Measurements from ENCODE around the gene BNC2.

Gene BNC2

DNA sequence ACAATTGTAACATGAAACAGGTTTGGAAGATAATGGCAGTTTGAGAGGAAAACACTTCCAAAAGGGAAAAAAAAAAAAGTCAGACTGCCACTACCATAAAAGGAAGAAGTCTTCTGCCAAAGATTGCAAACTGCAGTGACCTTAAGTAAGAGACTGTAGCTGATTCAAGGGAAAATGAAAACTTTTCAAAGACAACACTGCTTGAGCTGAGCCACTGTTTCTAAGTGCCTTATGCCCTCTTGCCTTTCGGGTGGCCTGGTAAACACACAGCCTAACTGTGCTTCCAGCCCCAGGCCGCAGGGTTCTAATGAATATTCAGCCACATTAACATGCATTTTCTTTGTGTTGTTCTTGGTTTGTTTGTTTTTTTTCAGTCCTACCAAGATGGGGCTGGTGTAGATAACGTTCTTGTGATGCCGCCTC is 354.6 kb downstream of the BNC2 start:
- Histone ChIP-seq H3K9ac (ENCODE audit: low read length) (peak overlapping the region; percentile 78), H3K27me3 (replicated peaks; ENCODE audit: control insufficient read depth, insufficient read depth, low read length) (no peaks in the 10 kb centered on the region), H3K4me1 (ENCODE audit: control insufficient read depth, insufficient read depth, low read length) (peaks cover 34% of the 10 kb centered on the region), H3K36me3 (ENCODE audit: control insufficient read depth, insufficient read depth, low read length, severe bottlenecking) (no peaks in the 10 kb centered on the region), H3K4me3 (ENCODE audit: low read length) (peak overlapping the region; percentile 54), H3K9me3 (ENCODE audit: control insufficient read depth, low read length) (no peaks in the 10 kb centered on the region)
- peak; percentile 79 for DNase-seq (ENCODE audit: low read depth)

GRCh38 chr9:16515207-16515606 is 355.3 kb downstream of the BNC2 start:
- H3K36me3 ChIP-seq (ENCODE audit: control insufficient read depth, insufficient read depth, low read length, severe bottlenecking), result no peaks in the 10 kb centered on the region
- DNase-seq (ENCODE audit: low read depth), result peak; percentile 63
- no peaks in the 10 kb centered on the region for H3K9me3 ChIP-seq (ENCODE audit: control insufficient read depth, low read length)
- H3K27me3 ChIP-seq (replicated peaks; ENCODE audit: control insufficient read depth, insufficient read depth, low read length), result no peaks in the 10 kb centered on the region
- H3K4me3 ChIP-seq (ENCODE audit: low read length), result no peak overlapping the region
- H3K4me1 ChIP-seq (ENCODE audit: control insufficient read depth, insufficient read depth, low read length), result peaks cover 34% of the 10 kb centered on the region
- H3K9ac ChIP-seq (ENCODE audit: low read length), result peak overlapping the region; percentile 22

DNA sequence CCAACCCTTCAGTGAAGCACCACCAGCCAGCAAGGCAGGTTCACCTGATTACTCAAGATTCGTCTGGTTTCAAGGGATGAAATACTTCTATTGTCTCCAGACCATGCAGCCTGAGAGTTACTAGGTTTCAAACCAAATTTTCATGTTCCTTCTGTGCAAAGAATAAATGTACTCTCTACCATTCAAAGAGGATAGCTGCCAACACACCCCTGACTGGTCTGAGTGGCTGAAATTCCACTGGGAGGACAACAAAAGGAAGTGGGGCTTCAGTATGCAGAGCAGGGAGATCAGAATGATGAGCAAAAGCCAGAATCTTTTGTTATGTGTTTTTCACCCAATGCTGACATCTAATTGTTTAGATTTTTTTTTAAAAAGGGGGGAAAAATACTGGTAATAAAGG is 356.3 kb downstream of the BNC2 start:
- DNase-seq (ENCODE audit: low read depth), result no peak
- Histone ChIP-seq H3K9ac (ENCODE audit: low read length) (no peak overlapping the region), H3K36me3 (ENCODE audit: control insufficient read depth, insufficient read depth, low read length, severe bottlenecking) (no peaks in the 10 kb centered on the region), H3K9me3 (ENCODE audit: control insufficient read depth, low read length) (no peaks in the 10 kb centered on the region), H3K4me1 (ENCODE audit: control insufficient read depth, insufficient read depth, low read length) (peaks cover 28% of the 10 kb centered on the region), H3K27me3 (replicated peaks; ENCODE audit: control insufficient read depth, insufficient read depth, low read length) (no peaks in the 10 kb centered on the region), H3K4me3 (ENCODE audit: low read length) (no peak overlapping the region)

- H3K9ac ChIP-seq (ENCODE audit: low read length), result no peak overlapping the region
These were observed 358.2 kb downstream of the BNC2 start for GRCh38 chr9:16512281-16512680.

GRCh38 chr9:16510482-16510881 is 360.0 kb downstream of the BNC2 start:
- Histone ChIP-seq H3K9ac (ENCODE audit: low read length) (no peak overlapping the region), H3K4me3 (ENCODE audit: low read length) (no peak overlapping the region), H3K27me3 (replicated peaks; ENCODE audit: control insufficient read depth, insufficient read depth, low read length) (no peaks in the 10 kb centered on the region), H3K4me1 (ENCODE audit: control insufficient read depth, insufficient read depth, low read length) (peaks cover 18% of the 10 kb centered on the region), H3K9me3 (ENCODE audit: control insufficient read depth, low read length) (no peaks in the 10 kb centered on the region), H3K36me3 (ENCODE audit: control insufficient read depth, insufficient read depth, low read length, severe bottlenecking) (no peaks in the 10 kb centered on the region)
- DNase-seq (ENCODE audit: low read depth), result no peak

More at GRCh38 chr9:16512281-16512680, 358.2 kb downstream of the BNC2 start:
- Histone ChIP-seq H3K36me3 (ENCODE audit: control insufficient read depth, insufficient read depth, low read length, severe bottlenecking) (no peaks in the 10 kb centered on the region), H3K4me1 (ENCODE audit: control insufficient read depth, insufficient read depth, low read length) (peaks cover 26% of the 10 kb centered on the region), H3K27me3 (replicated peaks; ENCODE audit: control insufficient read depth, insufficient read depth, low read length) (no peaks in the 10 kb centered on the region), H3K9me3 (ENCODE audit: control insufficient read depth, low read length) (no peaks in the 10 kb centered on the region), H3K4me3 (ENCODE audit: low read length) (no peak overlapping the region)
- DNase-seq (ENCODE audit: low read depth), result no peak

DNA sequence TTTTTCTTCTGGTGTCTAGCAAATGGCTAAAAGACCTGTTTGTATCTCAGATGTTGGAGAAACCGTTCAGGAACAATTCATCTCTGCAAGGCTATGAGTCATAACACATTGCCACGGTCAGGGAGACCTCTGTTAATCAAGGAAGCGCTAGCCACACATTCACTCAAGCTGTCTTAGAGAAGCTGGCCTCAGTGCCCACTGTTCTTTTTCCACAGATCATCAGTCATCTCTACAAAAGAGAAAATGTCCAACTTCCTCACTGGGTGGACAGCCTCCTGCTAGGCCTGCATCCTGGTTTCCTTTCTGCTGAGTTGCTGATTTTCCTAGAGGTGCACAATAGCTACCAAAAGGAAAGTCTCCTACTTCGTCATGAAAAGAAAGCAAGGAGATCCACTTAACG is 360.5 kb downstream of the BNC2 start:
- Histone ChIP-seq H3K9me3 (ENCODE audit: control insufficient read depth, low read length) (no peaks in the 10 kb centered on the region), H3K27me3 (replicated peaks; ENCODE audit: control insufficient read depth, insufficient read depth, low read length) (no peaks in the 10 kb centered on the region), H3K36me3 (ENCODE audit: control insufficient read depth, insufficient read depth, low read length, severe bottlenecking) (no peaks in the 10 kb centered on the region), H3K9ac (ENCODE audit: low read length) (no peak overlapping the region), H3K4me3 (ENCODE audit: low read length) (no peak overlapping the region), H3K4me1 (ENCODE audit: control insufficient read depth, insufficient read depth, low read length) (peaks cover 19% of the 10 kb centered on the region)
- peak; percentile 52 for DNase-seq (ENCODE audit: low read depth)

DNA sequence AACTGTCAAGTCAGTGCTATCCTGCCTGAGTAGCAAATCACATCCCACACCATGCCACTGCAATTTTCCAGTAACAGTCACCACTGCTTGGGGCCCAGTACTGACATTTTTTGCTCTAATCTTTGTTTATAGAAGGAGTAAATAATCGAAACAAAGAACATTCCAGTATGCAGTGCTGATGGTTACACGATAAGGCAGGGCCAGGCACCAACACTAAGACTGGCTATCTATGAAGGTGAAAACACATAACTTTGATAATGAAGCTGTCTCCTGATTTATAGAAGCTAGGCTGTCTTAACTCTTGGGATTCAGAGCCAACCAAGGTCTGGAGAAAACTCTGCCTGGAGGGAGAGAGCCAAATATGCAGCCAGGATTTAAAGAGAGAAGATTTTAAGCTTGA is 365.3 kb downstream of the BNC2 start:
- Histone ChIP-seq H3K9ac (ENCODE audit: low read length) (peak overlapping the region; percentile 77), H3K4me3 (ENCODE audit: low read length) (peak overlapping the region; percentile 55), H3K4me1 (ENCODE audit: control insufficient read depth, insufficient read depth, low read length) (peaks cover 43% of the 10 kb centered on the region), H3K27me3 (replicated peaks; ENCODE audit: control insufficient read depth, insufficient read depth, low read length) (no peaks in the 10 kb centered on the region), H3K36me3 (ENCODE audit: control insufficient read depth, insufficient read depth, low read length, severe bottlenecking) (no peaks in the 10 kb centered on the region), H3K9me3 (ENCODE audit: control insufficient read depth, low read length) (no peaks in the 10 kb centered on the region)
- peak; percentile 74 for DNase-seq (ENCODE audit: low read depth)

DNA sequence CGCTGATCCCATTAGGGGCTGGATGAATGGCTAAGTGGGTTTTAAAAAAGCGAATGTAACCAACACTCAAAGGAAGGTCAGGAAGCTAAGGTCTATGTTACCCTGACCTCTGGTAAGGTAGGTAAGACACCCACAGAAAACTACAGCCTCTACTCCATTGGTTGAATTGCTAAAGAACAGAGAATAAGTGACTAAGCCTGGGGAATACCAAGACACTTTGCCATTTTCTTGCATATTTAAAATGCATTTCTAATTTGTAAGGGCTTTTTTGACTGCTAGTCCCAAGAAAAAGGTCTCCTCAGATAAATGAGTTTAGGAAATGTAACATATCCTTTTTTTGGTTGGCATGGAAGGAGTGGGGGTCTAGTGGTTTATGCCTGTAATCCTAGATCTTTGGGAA is 368.7 kb downstream of the BNC2 start:
- Histone ChIP-seq H3K9ac (ENCODE audit: low read length) (no peak overlapping the region), H3K27me3 (replicated peaks; ENCODE audit: control insufficient read depth, insufficient read depth, low read length) (no peaks in the 10 kb centered on the region)

GRCh38 chr9:16501141-16501540 is 369.3 kb downstream of the BNC2 start:
- Histone ChIP-seq H3K27me3 (replicated peaks; ENCODE audit: control insufficient read depth, insufficient read depth, low read length) (no peaks in the 10 kb centered on the region), H3K9me3 (ENCODE audit: control insufficient read depth, low read length) (no peaks in the 10 kb centered on the region), H3K9ac (ENCODE audit: low read length) (no peak overlapping the region), H3K4me3 (ENCODE audit: low read length) (no peak overlapping the region), H3K4me1 (ENCODE audit: control insufficient read depth, insufficient read depth, low read length) (peaks cover 43% of the 10 kb centered on the region), H3K36me3 (ENCODE audit: control insufficient read depth, insufficient read depth, low read length, severe bottlenecking) (no peaks in the 10 kb centered on the region)
- peak; percentile 54 for DNase-seq (ENCODE audit: low read depth)

More for the DNA sequence above, 368.7 kb downstream of the BNC2 start:
- Histone ChIP-seq H3K4me1 (ENCODE audit: control insufficient read depth, insufficient read depth, low read length) (peaks cover 44% of the 10 kb centered on the region), H3K36me3 (ENCODE audit: control insufficient read depth, insufficient read depth, low read length, severe bottlenecking) (no peaks in the 10 kb centered on the region), H3K9me3 (ENCODE audit: control insufficient read depth, low read length) (no peaks in the 10 kb centered on the region), H3K4me3 (ENCODE audit: low read length) (no peak overlapping the region)
- no peak for DNase-seq (ENCODE audit: low read depth)

- DNase-seq (ENCODE audit: low read depth), result no peak
- peaks cover 36% of the 10 kb centered on the region for H3K4me1 ChIP-seq (ENCODE audit: control insufficient read depth, insufficient read depth, low read length)
- H3K36me3 ChIP-seq (ENCODE audit: control insufficient read depth, insufficient read depth, low read length, severe bottlenecking), result no peaks in the 10 kb centered on the region
- H3K4me3 ChIP-seq (ENCODE audit: low read length), result no peak overlapping the region
- no peaks in the 10 kb centered on the region for H3K9me3 ChIP-seq (ENCODE audit: control insufficient read depth, low read length)
- H3K9ac ChIP-seq (ENCODE audit: low read length), result no peak overlapping the region
- H3K27me3 ChIP-seq (replicated peaks; ENCODE audit: control insufficient read depth, insufficient read depth, low read length), result no peaks in the 10 kb centered on the region
These were observed 370.1 kb downstream of the BNC2 start for GRCh38 chr9:16500386-16500785.

DNA sequence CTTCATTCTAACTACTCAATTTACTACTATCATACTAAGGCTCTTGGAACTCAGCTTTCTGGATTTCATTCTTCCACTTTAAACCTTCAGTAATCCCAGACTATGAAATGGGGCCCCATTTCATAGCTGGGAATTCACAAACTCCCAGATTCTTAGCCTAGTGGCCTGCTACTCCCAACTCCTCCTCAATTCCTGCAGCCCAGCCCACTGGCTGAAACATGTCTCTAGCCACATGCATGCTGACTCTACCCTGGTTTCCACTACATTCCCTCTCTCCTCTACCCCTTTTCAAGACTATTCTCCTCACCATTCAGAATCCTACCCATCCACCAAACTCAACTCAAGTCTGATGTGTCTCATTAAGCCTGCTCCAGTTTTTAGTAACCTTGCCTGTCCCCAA is 370.6 kb downstream of the BNC2 start:
- Histone ChIP-seq H3K9ac (ENCODE audit: low read length) (no peak overlapping the region), H3K27me3 (replicated peaks; ENCODE audit: control insufficient read depth, insufficient read depth, low read length) (no peaks in the 10 kb centered on the region), H3K4me3 (ENCODE audit: low read length) (no peak overlapping the region), H3K9me3 (ENCODE audit: control insufficient read depth, low read length) (no peaks in the 10 kb centered on the region), H3K36me3 (ENCODE audit: control insufficient read depth, insufficient read depth, low read length, severe bottlenecking) (no peaks in the 10 kb centered on the region), H3K4me1 (ENCODE audit: control insufficient read depth, insufficient read depth, low read length) (peaks cover 31% of the 10 kb centered on the region)
- DNase-seq (ENCODE audit: low read depth), result no peak

DNA sequence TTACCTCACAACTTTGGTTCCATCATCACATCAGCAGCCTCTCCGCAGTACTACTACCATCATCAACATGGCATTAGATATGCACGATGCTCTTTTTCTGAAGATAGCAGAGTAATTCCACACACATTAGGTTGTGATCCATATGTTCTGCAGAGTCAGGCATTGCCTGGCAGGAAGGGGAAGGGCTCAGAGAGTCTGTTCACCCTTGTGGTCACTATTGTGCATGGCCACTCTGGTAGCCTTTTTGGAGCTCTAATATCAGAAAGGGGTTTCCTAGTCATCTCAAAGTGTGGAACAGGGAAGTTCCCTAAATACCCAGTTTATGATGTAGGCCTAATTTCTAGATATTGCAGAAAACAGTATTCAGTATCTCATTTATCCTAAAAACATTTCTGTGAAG is 373.6 kb downstream of the BNC2 start:
- no peak for DNase-seq (ENCODE audit: low read depth)
- no peak overlapping the region for H3K9ac ChIP-seq (ENCODE audit: low read length)
- H3K9me3 ChIP-seq (ENCODE audit: control insufficient read depth, low read length), result no peaks in the 10 kb centered on the region
- peaks cover 19% of the 10 kb centered on the region for H3K4me1 ChIP-seq (ENCODE audit: control insufficient read depth, insufficient read depth, low read length)
- no peaks in the 10 kb centered on the region for H3K36me3 ChIP-seq (ENCODE audit: control insufficient read depth, insufficient read depth, low read length, severe bottlenecking)
- H3K4me3 ChIP-seq (ENCODE audit: low read length), result no peak overlapping the region
- no peaks in the 10 kb centered on the region for H3K27me3 ChIP-seq (replicated peaks; ENCODE audit: control insufficient read depth, insufficient read depth, low read length)

Data from adipocyte (in vitro differentiated cells).